Stomach (tissue), 4 donors: Measurements from ENCODE around the gene TMEM54.

Experiments
- CTCF ChIP-seq, 7 experiments: fragments of 450-650 bp in 4 of 7; fragments of 200-600 bp in 3 of 7; sonication (generic) in 3 of 7; IDR thresholded peaks; one replicate each; pipeline ENCODE4 v1.5.1; 2016 to 2019; ENCODE audit warnings: antibody characterized with exemption in 7 of 7, control low read depth in 2 of 7, mild to moderate bottlenecking in 1 of 7
- POLR2A ChIP-seq, 4 donors: fragments of 450-650 bp; IDR thresholded peaks; one replicate each; pipeline ENCODE4 v1.6.1; 2016; ENCODE audit warnings: antibody characterized with exemption in 4 of 4, control low read depth in 2 of 4, mild to moderate bottlenecking in 1 of 4, moderate library complexity in 1 of 4

DNA sequence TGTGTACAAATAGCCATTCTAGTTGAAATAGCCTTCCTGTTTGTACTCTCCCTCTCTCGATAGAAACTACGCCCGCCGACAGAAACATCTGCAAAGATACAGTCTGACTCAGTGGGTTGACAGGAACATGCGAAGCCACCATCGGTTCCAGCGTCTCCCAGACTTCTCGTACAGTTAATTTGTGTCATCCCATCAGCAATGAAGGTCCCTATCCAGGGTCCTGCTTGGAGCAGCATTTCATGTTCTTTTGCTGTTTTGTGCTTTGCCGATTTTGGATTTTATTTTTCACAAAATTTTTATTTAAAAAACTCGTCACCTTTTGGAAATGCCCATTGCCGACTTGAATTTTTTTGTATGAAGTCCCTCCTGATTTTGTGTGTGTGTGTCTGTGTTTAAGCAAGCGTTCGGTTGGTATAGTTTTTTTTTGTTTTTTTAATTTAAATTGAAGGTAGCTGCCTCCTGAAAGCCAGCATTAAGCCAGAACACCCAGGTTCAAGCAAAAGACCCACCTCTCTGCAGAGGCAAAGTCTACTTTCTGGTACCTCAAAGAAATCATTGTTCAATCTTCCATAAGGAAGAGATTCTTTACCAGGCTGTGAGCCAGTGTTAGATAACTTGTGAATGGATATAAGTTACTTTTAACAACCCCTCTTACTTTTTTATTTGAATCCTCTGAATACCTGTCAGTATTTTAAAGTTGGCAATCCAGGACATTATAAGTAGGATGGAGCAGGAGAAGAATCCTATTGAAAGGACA lies 45.1 kb downstream of the TMEM54 start:
- TF ChIP-seq CTCF (IDR thresholded peaks at IDR 0.05) (no peak), POLR2A (IDR thresholded peaks at IDR 0.05) (no peak)
